Testis (tissue), 2 donors: ENCODE data around the gene RNF32.
"Not testable (repeated sequence)": the region's sequence is repeated elsewhere in the genome, so short reads cannot be mapped to it uniquely, and the experiment has no call there.

Experiments used
- POLR2A ChIP-seq: fragments of 450-650 bp; IDR thresholded peaks from one replicate; pipeline ENCODE4 v1.6.1; 2017; ENCODE audit warnings: antibody characterized with exemption, mild to moderate bottlenecking, moderate library complexity
- TF ChIP-seq, protein P1 (sequence below), 3 experiments: fragments of 450-650 bp in 2 of 3; fragments of 200-600 bp in 1 of 3; sonication (generic) in 1 of 3; IDR thresholded peaks; one replicate each; pipeline ENCODE4 v1.5.1; 2016 to 2019; ENCODE audit warnings: antibody characterized with exemption in 3 of 3, mild to moderate bottlenecking in 2 of 3, moderate library complexity in 1 of 3

DNA sequence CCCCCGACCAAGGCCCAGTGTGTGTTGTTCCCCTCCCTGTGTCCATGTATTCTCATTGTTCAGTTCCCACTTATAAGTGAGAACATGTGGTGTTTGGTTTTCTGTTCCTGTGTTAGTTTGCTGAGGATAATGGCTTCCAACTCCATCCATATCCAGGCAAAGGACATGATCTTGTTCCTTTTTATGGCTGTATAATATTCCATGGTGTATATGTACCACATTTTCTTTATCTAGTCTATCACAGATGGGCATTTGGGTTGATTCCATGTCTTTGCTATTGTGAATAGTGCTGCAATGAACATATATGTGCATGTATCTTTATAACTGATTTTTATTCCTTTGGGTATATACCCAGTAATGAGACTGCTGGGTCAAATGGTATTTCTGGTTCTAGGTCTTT is 61.2 kb downstream of the RNF32 start:
- TF ChIP-seq, protein P1, sequence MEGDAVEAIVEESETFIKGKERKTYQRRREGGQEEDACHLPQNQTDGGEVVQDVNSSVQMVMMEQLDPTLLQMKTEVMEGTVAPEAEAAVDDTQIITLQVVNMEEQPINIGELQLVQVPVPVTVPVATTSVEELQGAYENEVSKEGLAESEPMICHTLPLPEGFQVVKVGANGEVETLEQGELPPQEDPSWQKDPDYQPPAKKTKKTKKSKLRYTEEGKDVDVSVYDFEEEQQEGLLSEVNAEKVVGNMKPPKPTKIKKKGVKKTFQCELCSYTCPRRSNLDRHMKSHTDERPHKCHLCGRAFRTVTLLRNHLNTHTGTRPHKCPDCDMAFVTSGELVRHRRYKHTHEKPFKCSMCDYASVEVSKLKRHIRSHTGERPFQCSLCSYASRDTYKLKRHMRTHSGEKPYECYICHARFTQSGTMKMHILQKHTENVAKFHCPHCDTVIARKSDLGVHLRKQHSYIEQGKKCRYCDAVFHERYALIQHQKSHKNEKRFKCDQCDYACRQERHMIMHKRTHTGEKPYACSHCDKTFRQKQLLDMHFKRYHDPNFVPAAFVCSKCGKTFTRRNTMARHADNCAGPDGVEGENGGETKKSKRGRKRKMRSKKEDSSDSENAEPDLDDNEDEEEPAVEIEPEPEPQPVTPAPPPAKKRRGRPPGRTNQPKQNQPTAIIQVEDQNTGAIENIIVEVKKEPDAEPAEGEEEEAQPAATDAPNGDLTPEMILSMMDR (IDR thresholded peaks at IDR 0.05) = not testable (repeated sequence)
- TF ChIP-seq POLR2A = not testable (repeated sequence)
